H1 (cell line): ENCODE data around the gene HTR3C. TPM values are rescaled to one million over a fixed set of nuclear protein-coding genes. Genes with fewer than 3 reads are reported as not detected.

ENCODE experiments used
- CTCF ChIA-PET: fragments of 300-600 bp; sonication (Branson Sonifier 250); formaldehyde crosslinking; loops from one replicate; lab custom pipeline; 2021; ENCODE audit not compliant: partially characterized antibody; lab: Charles Lee
- POLR2A ChIA-PET: fragments of 300-600 bp; sonication (Branson Sonifier 250); formaldehyde crosslinking; loops from one replicate; lab custom pipeline; 2021; ENCODE audit warnings: inconsistent platforms; ENCODE audit not compliant: partially characterized antibody; lab: Charles Lee
- DNase-seq, 2 experiments: peaks; one replicate each; pipeline versions ENCODE4 v3.0.0 to v3.0.0-alpha.2; 2010 to 2022; ENCODE audit warnings: low spot score in 2 of 2, low read depth in 1 of 2, mixed read lengths in 1 of 2
- FAIRE-seq: peaks from 2 replicates; lab custom pipeline; 2011; peaks lifted over from hg19 to GRCh38; lab: Jason Lieb, UNC
- H2AFZ ChIP-seq: 2 replicates; pipeline ENCODE4 v1.8.1; 2012; ENCODE audit warnings: low read length, inconsistent platforms
- H2AK5ac ChIP-seq: 2 replicates; pipeline ENCODE4 v1.6.1; 2013; ENCODE audit warnings: low read depth, low read length
- H2BK120ac ChIP-seq: replicated peaks from 2 replicates; pipeline ENCODE3; 2013; ENCODE audit warnings: low read depth, low read length, inconsistent platforms
- H2BK12ac ChIP-seq: 2 replicates; pipeline ENCODE4 v1.6.1; 2013; ENCODE audit warnings: low read depth, low read length
- H2BK15ac ChIP-seq: 2 replicates; pipeline ENCODE4 v1.6.1; 2013; ENCODE audit warnings: low read length
- H2BK20ac ChIP-seq: 2 replicates; pipeline ENCODE4 v1.6.1; 2013; ENCODE audit warnings: low read length
- H2BK5ac ChIP-seq: 2 replicates; pipeline ENCODE4 v1.6.1; 2013; ENCODE audit warnings: low read depth, low read length
- H3K14ac ChIP-seq: 2 replicates; pipeline ENCODE4 v1.6.1; 2013; ENCODE audit warnings: inconsistent platforms; ENCODE audit not compliant: insufficient read length
- H3K18ac ChIP-seq: 2 replicates; pipeline ENCODE4 v1.6.1; 2013; ENCODE audit warnings: low read length; ENCODE audit errors: extremely low read depth
- H3K23ac ChIP-seq: 2 replicates; pipeline ENCODE4 v1.6.1; 2013; ENCODE audit warnings: inconsistent platforms; ENCODE audit not compliant: insufficient read length
- H3K23me2 ChIP-seq: 2 replicates; pipeline ENCODE4 v1.6.1; 2013; ENCODE audit warnings: low read depth, low read length
- H3K27ac ChIP-seq: 2 replicates; pipeline ENCODE4 v1.6.1; 2011; ENCODE audit warnings: low read depth, low read length, inconsistent platforms
- H3K27me3 ChIP-seq, 4 experiments: replicated peaks in 1 of 4; 1 replicate in 1 of 4; 2 replicates in 3 of 4; pipeline versions ENCODE4 v1.6.1 to v1.8.1; 2011 to 2013; ENCODE audit warnings: low read length in 3 of 4, mild to moderate bottlenecking in 3 of 4, inconsistent platforms in 2 of 4, mixed read lengths in 2 of 4, moderate library complexity in 1 of 4; ENCODE audit not compliant: control insufficient read depth in 3 of 4, insufficient read depth in 3 of 4; ENCODE audit errors: extremely low read depth in 1 of 4
- H3K36me3 ChIP-seq, 4 experiments: 2 replicates each; pipeline versions ENCODE4 v1.6.1 to v1.8.1; 2011 to 2013; ENCODE audit warnings: mild to moderate bottlenecking in 4 of 4, low read length in 3 of 4, moderate library complexity in 2 of 4, control low read depth in 1 of 4, inconsistent platforms in 1 of 4; ENCODE audit not compliant: insufficient read depth in 4 of 4, control insufficient read depth in 2 of 4
- H3K4ac ChIP-seq: replicated peaks from 2 replicates; pipeline ENCODE3; 2013; ENCODE audit warnings: low read length, low read depth, mixed read lengths, inconsistent platforms; ENCODE audit not compliant: insufficient read length
- H3K4me1 ChIP-seq, 4 experiments: replicated peaks in 1 of 4; 1 replicate in 1 of 4; 2 replicates in 3 of 4; pipeline versions ENCODE4 v1.6.1 to v1.8.1; 2011 to 2013; ENCODE audit warnings: low read length in 3 of 4, inconsistent platforms in 2 of 4, mixed read lengths in 1 of 4; ENCODE audit not compliant: insufficient read depth in 4 of 4, control insufficient read depth in 3 of 4
- H3K4me2 ChIP-seq, 2 experiments: 2 replicates each; pipeline versions ENCODE4 v1.6.1 to v1.8.1; 2011 to 2013; ENCODE audit warnings: low read depth in 2 of 2, low read length in 2 of 2, control low read depth in 1 of 2, inconsistent platforms in 1 of 2, mild to moderate bottlenecking in 1 of 2; ENCODE audit not compliant: insufficient read depth in 1 of 2
- H3K4me3 ChIP-seq, 4 experiments: fragments of 200-600, 300-600 bp in 1 of 4; sonication (generic), shearing (Covaris generic), sonication (Bioruptor Twin) in 1 of 4; 2 replicates each; pipeline versions ENCODE4 v1.5.1 to v1.8.1; 2011 to 2016; ENCODE audit warnings: low read length in 4 of 4, low read depth in 3 of 4, control low read depth in 2 of 4, inconsistent platforms in 2 of 4, mild to moderate bottlenecking in 2 of 4, mixed read lengths in 1 of 4, moderate library complexity in 1 of 4; ENCODE audit not compliant: insufficient read depth in 2 of 4; ENCODE audit errors: extremely low read depth in 1 of 4
- H3K56ac ChIP-seq: replicated peaks from 2 replicates; pipeline ENCODE3; 2013; ENCODE audit warnings: low read depth, mild to moderate bottlenecking, mixed read lengths, low read length, inconsistent platforms; ENCODE audit not compliant: insufficient read length
- H3K79me1 ChIP-seq: 2 replicates; pipeline ENCODE4 v1.6.1; 2013; ENCODE audit warnings: low read depth, low read length, control low read depth
- H3K79me2 ChIP-seq, 2 experiments: 2 replicates each; pipeline versions ENCODE4 v1.6.1 to v1.8.1; 2012 to 2013; ENCODE audit warnings: low read length in 2 of 2, mild to moderate bottlenecking in 2 of 2, inconsistent platforms in 1 of 2; ENCODE audit not compliant: insufficient read depth in 2 of 2, control insufficient read depth in 1 of 2
- H3K9ac ChIP-seq, 4 experiments: replicated peaks in 1 of 4; 1 replicate in 1 of 4; 2 replicates in 3 of 4; pipeline versions ENCODE4 v1.6.1 to v1.8.1; 2011 to 2013; ENCODE audit warnings: low read depth in 3 of 4, low read length in 3 of 4, control low read depth in 2 of 4, mild to moderate bottlenecking in 2 of 4, moderate library complexity in 2 of 4, inconsistent platforms in 1 of 4; ENCODE audit errors: extremely low read depth in 1 of 4
- H3K9me3 ChIP-seq, 2 experiments: 2 replicates each; pipeline versions ENCODE4 v1.6.1 to v1.8.1; 2012 to 2013; ENCODE audit warnings: mild to moderate bottlenecking in 2 of 2, moderate library complexity in 2 of 2, control low read depth in 1 of 2, inconsistent platforms in 1 of 2, low read depth in 1 of 2, low read length in 1 of 2, mixed read lengths in 1 of 2; ENCODE audit not compliant: insufficient read depth in 2 of 2
- H4K20me1 ChIP-seq, 2 experiments: replicated peaks in 1 of 2; 2 replicates each; pipeline versions ENCODE3 to v1.8.1; 2011 to 2013; ENCODE audit warnings: inconsistent platforms in 2 of 2, low read length in 2 of 2, mild to moderate bottlenecking in 1 of 2; ENCODE audit not compliant: insufficient read depth in 2 of 2, control insufficient read depth in 1 of 2
- H4K5ac ChIP-seq: 2 replicates; pipeline ENCODE4 v1.6.1; 2013; ENCODE audit warnings: low read length, low read depth, mixed read lengths, inconsistent platforms; ENCODE audit not compliant: insufficient read length
- H4K8ac ChIP-seq: 2 replicates; pipeline ENCODE4 v1.8.0; 2013; ENCODE audit warnings: mild to moderate bottlenecking, moderate library complexity, low read length, inconsistent platforms; ENCODE audit not compliant: insufficient read depth; ENCODE audit errors: extremely low read depth
- H4K91ac ChIP-seq: replicated peaks from 2 replicates; pipeline ENCODE3; 2013; ENCODE audit warnings: low read length, mixed read lengths, inconsistent platforms; ENCODE audit not compliant: insufficient read length
- ASH2L ChIP-seq: fragments of 200-600, 300-600 bp; sonication (generic); IDR thresholded peaks from one replicate; pipeline ENCODE4 v1.7.1; 2017; ENCODE audit warnings: low read length
- CBX5 ChIP-seq: fragments of 300-800, 300-1000 bp; sonication (generic); IDR thresholded peaks from 2 replicates; pipeline ENCODE4 v1.7.1; 2016; ENCODE audit warnings: antibody characterized with exemption, low read length, low read depth
- CHD2 ChIP-seq: IDR thresholded peaks from 2 replicates; pipeline ENCODE4 v1.6.1; 2012; ENCODE audit warnings: low read length, improper control_type of control experiment
- POLR2A ChIP-seq, 2 experiments: IDR thresholded peaks; 1 replicate in 1 of 2; 2 replicates in 1 of 2; pipeline ENCODE4 v1.6.1; 2011; ENCODE audit warnings: low read depth in 2 of 2, low read length in 2 of 2, mild to moderate bottlenecking in 2 of 2; ENCODE audit errors: control extremely low read depth in 1 of 2
- RAD21 ChIP-seq, 2 experiments: IDR thresholded peaks in 1 of 2; conservative IDR thresholded peaks in 1 of 2; 2 replicates each; pipeline ENCODE4 v1.6.1; 2011; ENCODE audit warnings: low read depth in 2 of 2, low read length in 2 of 2, improper control_type of control experiment in 1 of 2, inconsistent platforms in 1 of 2, mild to moderate bottlenecking in 1 of 2, moderate library complexity in 1 of 2
- TAF1 ChIP-seq: IDR thresholded peaks from 2 replicates; pipeline ENCODE4 v1.6.1; 2011; ENCODE audit warnings: mild to moderate bottlenecking, low read depth, low read length
- USF2 ChIP-seq: IDR thresholded peaks from 2 replicates; pipeline ENCODE4 v1.6.1; 2011; ENCODE audit warnings: low read length, improper control_type of control experiment
- WGBS, 2 experiments: shearing (Covaris generic) in 1 of 2; methylation state at CpG; one replicate each; pipeline versions ENCODE4 v1.1.6 to v1.1.7; 2013 to 2015; ENCODE audit warnings: low lambda C conversion rate in 2 of 2, mixed read lengths in 2 of 2, inconsistent platforms in 1 of 2, low coverage in 1 of 2, missing lambda C conversion rate in 1 of 2; ENCODE audit not compliant: insufficient replicate concordance in 2 of 2, insufficient coverage in 1 of 2, insufficient read length in 1 of 2; ENCODE audit errors: extremely low coverage in 1 of 2, missing lambda C conversion rate in 1 of 2; 5-methylcytosine and 5-hydroxymethylcytosine counted together
- polyA plus RNA-seq, 7 experiments: library from polyadenylated mRNA; depleted of rRNA in 3 of 7; stranded (reverse) in 5 of 7; unstranded in 2 of 7; fragments of >200 nt in 5 of 7; fragments of 200-250 nt in 2 of 7; gene quantifications; 1 replicate in 5 of 7; 2 replicates in 1 of 7; 4 replicates in 1 of 7; pipeline versions ENCODE4 v1.2.1 to v1.2.3, GENCODE V29; 2011 to 2013; ENCODE audit warnings: missing spikeins in 2 of 7, mixed read lengths in 2 of 7
- total RNA-seq: library from RNA; stranded (reverse); fragmentation: NEBNext Ultra II Directional; extraction: Animal tissue kit (Norgen Biotek cat#: 25700); gene quantifications from 2 replicates; pipeline ENCODE4 v1.2.1, GENCODE V29; 2021

HTR3C gene
- total and polyA plus RNA-seq, 2 of the 8 experiments (the other 6 are each of a cell fraction or from before 2014, with no cell fraction given): 0.03 TPM; not detected in 1

- H3K56ac ChIP-seq: no peak overlapping the region
- no peaks in the 10 kb centered on the region for H3K79me2 ChIP-seq
- H3K27ac ChIP-seq: no peak overlapping the region
- no peak overlapping the region for H2BK15ac ChIP-seq
- DNase-seq: no peak
- H4K8ac ChIP-seq: no peak overlapping the region
- ChIA-PET CTCF (interaction anchor here (0.6 kb wide), 1 partner anchor 188 kb away, joined by 3 read pairs; no protein-coding TSS in a partner anchor), POLR2A (no interaction called here)
- H3K79me1 ChIP-seq: no peaks in the 10 kb centered on the region
- no peaks in the 10 kb centered on the region for H4K20me1 ChIP-seq
- H2AK5ac ChIP-seq: no peak overlapping the region
- no peak overlapping the region for H4K91ac ChIP-seq
- H3K4me3 ChIP-seq: no peak overlapping the region
- peaks cover 5 to 6% of the 10 kb centered on the region in 2 experiments; a peak in 2 of 4 replicates for H3K9me3 ChIP-seq
- no peak overlapping the region for H2BK5ac ChIP-seq
- no peaks in the 10 kb centered on the region for H3K23me2 ChIP-seq
- H3K18ac ChIP-seq: no peak overlapping the region
- no peaks in the 10 kb centered on the region for H3K27me3 ChIP-seq
- no peak for TF ChIP-seq CBX5
- no peak for TF ChIP-seq POLR2A (IDR thresholded peaks at IDR 0.05; ENCODE audit: control extremely low read depth in 1 of 2, low read depth in 2 of 2, low read length in 2 of 2)
- TF ChIP-seq CHD2: no peak
- no peak for TF ChIP-seq RAD21 (IDR thresholded peaks at IDR 0.05 in 1 of 2, conservative IDR thresholded peaks at IDR 0.05 in 1 of 2; ENCODE audit: low read depth in 2 of 2, low read length in 2 of 2)
- no peak for TF ChIP-seq ASH2L
- TF ChIP-seq TAF1: no peak
- no peak for TF ChIP-seq USF2
- H2BK20ac ChIP-seq: no peak overlapping the region
- H2BK12ac ChIP-seq: no peak overlapping the region
- no peak for FAIRE-seq
- no peak overlapping the region for H3K9ac ChIP-seq
- H3K14ac ChIP-seq: no peak overlapping the region
- no peaks in the 10 kb centered on the region for H3K4me1 ChIP-seq
- H3K23ac ChIP-seq: no peak overlapping the region
- no peak overlapping the region for H4K5ac ChIP-seq
- no peak overlapping the region for H3K4me2 ChIP-seq
- 96% methylated on average over 2 of the region's 2 CpGs; no CpG with 5 or more reads in 1 of the 2 experiments for WGBS, 2 experiments
- H3K4ac ChIP-seq: no peak overlapping the region
- H3K36me3 ChIP-seq: no peaks in the 10 kb centered on the region
- H2AFZ ChIP-seq: no peak overlapping the region
- no peak overlapping the region for H2BK120ac ChIP-seq
These were observed 13.4 kb downstream of the HTR3C start for GRCh38 chr3:184066211-184066610.
